Inferior parietal cortex (tissue), 1 donor: ENCODE measurements around the gene HIF3A.

Source experiments
- DNase-seq: peaks from one replicate; pipeline ENCODE4 v3.0.0-alpha.2; 2016; ENCODE audit errors: extremely low spot score

HIF3A gene

GRCh38 chr19:46383171-46383815 lies 86.5 kb downstream of the HIF3A start:
- DNase-seq = no peak

GRCh38 chr19:46383846-46384245 lies 87.0 kb downstream of the HIF3A start:
- DNase-seq = no peak

- DNase-seq = no peak
Measured at GRCh38 chr19:46384396-46384795, 87.6 kb downstream of the HIF3A start.

GRCh38 chr19:46385636-46386035 lies 88.8 kb downstream of the HIF3A start:
- DNase-seq = no peak

GRCh38 chr19:46386151-46386550 lies 89.3 kb downstream of the HIF3A start:
- DNase-seq = no peak

- DNase-seq = no peak
Measured at GRCh38 chr19:46386996-46387712, 90.3 kb downstream of the HIF3A start.

GRCh38 chr19:46387713-46388130 lies 90.9 kb downstream of the HIF3A start:
- no peak for DNase-seq

GRCh38 chr19:46388311-46389095 lies 91.7 kb downstream of the HIF3A start:
- no peak for DNase-seq

GRCh38 chr19:46390121-46390858 lies 93.4 kb downstream of the HIF3A start:
- no peak for DNase-seq

- no peak for DNase-seq
Measured at GRCh38 chr19:46390866-46391265, 94.0 kb downstream of the HIF3A start.

- no peak for DNase-seq
Measured at GRCh38 chr19:46391296-46392251, 94.7 kb downstream of the HIF3A start.

- no peak for DNase-seq
Measured at GRCh38 chr19:46392252-46392801, 95.5 kb downstream of the HIF3A start.

- no peak for DNase-seq
Measured at GRCh38 chr19:46392837-46393236, 96.0 kb downstream of the HIF3A start.
